OCI-LY7 (cell line): ENCODE measurements around the gene SAMM50. TPM values are rescaled to one million over a fixed set of nuclear protein-coding genes. Genes with fewer than 3 reads are reported as not detected.

ENCODE experiments used
- BruUV-seq: library from RNA; stranded (reverse); fragments of 400-500 nt; replicated peaks from 2 replicates; lab custom pipeline; 2021; lab: Mats Ljungman, UMichigan
- CTCF ChIA-PET: fragments of 300-600 bp; sonication (Branson Sonifier 250); formaldehyde crosslinking; loops from one replicate; lab custom pipeline; 2022; ENCODE audit warnings: antibody characterized with exemption; ENCODE audit not compliant: unreplicated experiment; lab: Charles Lee
- POLR2A ChIA-PET: fragments of 300-600 bp; sonication (Branson Sonifier 250); formaldehyde crosslinking; loops from one replicate; lab custom pipeline; 2022; ENCODE audit warnings: antibody characterized with exemption; lab: Charles Lee
- DNase-seq: peaks from one replicate; pipeline ENCODE4 v3.0.0-alpha.2; 2015; ENCODE audit warnings: low spot score
- H2AFZ ChIP-seq: fragments of 200-600 bp; sonication (generic), shearing (Covaris generic); 2 replicates; pipeline ENCODE4 v1.6.1; 2014; ENCODE audit warnings: mild to moderate bottlenecking, antibody characterized with exemption, low read length, moderate library complexity
- H3K27ac ChIP-seq: fragments of 200-600 bp; sonication (generic); 2 replicates; pipeline ENCODE4 v1.5.1; 2014; ENCODE audit warnings: mixed run types, low read depth, mild to moderate bottlenecking, moderate library complexity, low read length, inconsistent platforms; ENCODE audit not compliant: poor library complexity, severe bottlenecking
- H3K36me3 ChIP-seq: fragments of 200-600 bp; sonication (generic); 2 replicates; pipeline ENCODE4 v1.6.1; 2014; ENCODE audit warnings: mild to moderate bottlenecking, antibody characterized with exemption, low read length, moderate library complexity, mixed read lengths; ENCODE audit not compliant: insufficient read depth
- H3K4me1 ChIP-seq: fragments of 200-600 bp; sonication (generic); 2 replicates; pipeline ENCODE4 v1.5.1; 2014; ENCODE audit warnings: mild to moderate bottlenecking, low read length; ENCODE audit not compliant: insufficient read depth, poor library complexity, severe bottlenecking
- H3K4me2 ChIP-seq: fragments of 200-600 bp; sonication (generic); 2 replicates; pipeline ENCODE4 v1.6.1; 2014; ENCODE audit warnings: mild to moderate bottlenecking, low read length
- H3K4me3 ChIP-seq: fragments of 200-600 bp; sonication (generic); 2 replicates; pipeline ENCODE4 v1.5.1; 2014; ENCODE audit warnings: mild to moderate bottlenecking, low read depth, low read length; ENCODE audit not compliant: poor library complexity, severe bottlenecking
- H3K79me2 ChIP-seq: fragments of 200-600 bp; sonication (generic); 2 replicates; pipeline ENCODE4 v1.6.1; 2016; ENCODE audit warnings: low read depth, mild to moderate bottlenecking, low read length, moderate library complexity, mixed read lengths; ENCODE audit not compliant: insufficient read depth
- H3K9me2 ChIP-seq: fragments of 200-600 bp; sonication (generic); 2 replicates; pipeline ENCODE4 v1.6.1; 2016; ENCODE audit warnings: mild to moderate bottlenecking, low read length, mixed read lengths; ENCODE audit not compliant: insufficient read depth
- H3K9me3 ChIP-seq: fragments of 200-600 bp; sonication (generic); 2 replicates; pipeline ENCODE4 v1.6.1; 2014; ENCODE audit warnings: mild to moderate bottlenecking, mixed run types, low read length, mixed read lengths
- H4K20me1 ChIP-seq: fragments of 200-600 bp; sonication (generic); 2 replicates; pipeline ENCODE4 v1.6.1; 2014; ENCODE audit warnings: mild to moderate bottlenecking, antibody characterized with exemption, low read length, moderate library complexity, mixed read lengths; ENCODE audit not compliant: insufficient read depth
- CTCF ChIP-seq: fragments of 200-600 bp; sonication (generic); conservative IDR thresholded peaks from 2 replicates; pipeline ENCODE4 v1.5.1; 2014; ENCODE audit warnings: mild to moderate bottlenecking, antibody characterized with exemption, low read length, moderate library complexity, mixed read lengths
- EZH2phosphoT487 ChIP-seq: fragments of 200-600 bp; sonication (generic); IDR thresholded peaks from 2 replicates; pipeline ENCODE4 v1.6.1; 2018; ENCODE audit warnings: low read depth, borderline replicate concordance, mild to moderate bottlenecking, mixed run types, antibody characterized with exemption, low read length, moderate library complexity, mixed read lengths
- intact Hi-C: fragments of 100-400 bp; cut with micrococcal nuclease; formaldehyde crosslinking; loops from one replicate; pipeline ENCODE4 v1.10.0; 2022; ENCODE audit not compliant: unreplicated experiment
- total RNA-seq, 2 experiments: library from RNA; depleted of rRNA in 1 of 2; stranded (reverse); fragments of >200 nt in 1 of 2; shearing (Covaris generic) in 1 of 2; gene quantifications; 2 replicates each; pipeline ENCODE4 v1.2.3, GENCODE V29; 2014 to 2022

Gene SAMM50
- total RNA-seq, 2 experiments from 2014 or later, result 34.6 to 72.9 TPM

- Histone ChIP-seq H3K4me3 (no peak overlapping the region), H4K20me1 (no peaks in the 10 kb centered on the region), H3K4me1 (no peaks in the 10 kb centered on the region), H3K9me2 (no peaks in the 10 kb centered on the region), H3K36me3 (peaks cover 90% of the 10 kb centered on the region), H3K79me2 (no peaks in the 10 kb centered on the region), H2AFZ (no peak overlapping the region), H3K4me2 (no peak overlapping the region), H3K27ac (no peak overlapping the region), H3K9me3 (no peaks in the 10 kb centered on the region)
- DNase-seq, result no peak
- no TSS peak for BruUV-seq
- intact Hi-C loops, result no loop called here
- ChIA-PET POLR2A (no interaction called here), CTCF (no interaction called here)
- TF ChIP-seq EZH2phosphoT487 (no peak), CTCF (no peak)
Observed at GRCh38 chr22:43980579-43980978, 25.3 kb downstream of the SAMM50 start.

- Histone ChIP-seq H3K9me2 (no peaks in the 10 kb centered on the region), H2AFZ (no peak overlapping the region), H3K4me1 (no peaks in the 10 kb centered on the region), H4K20me1 (no peaks in the 10 kb centered on the region), H3K4me2 (no peak overlapping the region), H3K9me3 (no peaks in the 10 kb centered on the region), H3K36me3 (peaks cover 88% of the 10 kb centered on the region), H3K27ac (no peak overlapping the region), H3K79me2 (no peaks in the 10 kb centered on the region), H3K4me3 (no peak overlapping the region)
- ChIA-PET CTCF (no interaction called here), POLR2A (no interaction called here)
- BruUV-seq, result no TSS peak
- intact Hi-C loops, result no loop called here
- TF ChIP-seq EZH2phosphoT487, result no peak
- no peak for TF ChIP-seq CTCF
- no peak for DNase-seq
Observed at GRCh38 chr22:43980996-43981395, 25.8 kb downstream of the SAMM50 start.

- Histone ChIP-seq H3K79me2 (no peaks in the 10 kb centered on the region), H3K4me3 (no peak overlapping the region), H4K20me1 (no peaks in the 10 kb centered on the region), H2AFZ (no peak overlapping the region), H3K9me2 (no peaks in the 10 kb centered on the region), H3K27ac (no peak overlapping the region), H3K36me3 (peaks cover 92% of the 10 kb centered on the region), H3K4me2 (no peak overlapping the region), H3K9me3 (no peaks in the 10 kb centered on the region), H3K4me1 (no peaks in the 10 kb centered on the region)
- TF ChIP-seq EZH2phosphoT487, result no peak
- ChIA-PET POLR2A (no interaction called here), CTCF (no interaction called here)
- DNase-seq, result no peak
- no TSS peak for BruUV-seq
- intact Hi-C loops, result no loop called here
Observed at GRCh38 chr22:43983808-43984207, 28.6 kb downstream of the SAMM50 start.
